ENCODE measurements around the gene LRP1B.

DNA sequence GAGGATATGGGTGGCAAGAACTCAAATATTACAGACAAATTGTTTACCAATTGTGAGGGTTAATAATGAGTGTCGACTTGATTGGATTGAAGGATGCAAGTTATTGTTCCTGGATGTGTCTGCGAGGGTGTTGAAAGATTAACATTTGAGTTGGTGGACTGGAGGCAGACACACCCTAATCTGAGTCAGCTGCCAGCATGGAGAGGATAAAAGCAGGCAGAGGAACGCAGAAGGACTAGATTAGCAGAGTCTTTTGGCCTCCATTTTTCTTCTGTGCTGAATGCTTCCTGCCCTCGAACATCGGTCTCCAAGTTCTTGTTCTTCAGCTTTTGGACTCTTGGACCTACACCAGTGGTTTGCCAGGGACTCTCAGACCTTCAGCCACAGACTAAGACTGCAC is 1503.7 kb downstream of the LRP1B start:
- no peak for TF ChIP-seq TAF1 (IDR thresholded peaks at IDR 0.05; ENCODE audit: borderline replicate concordance, insufficient read depth, low read length)
- TF ChIP-seq SIN3A (IDR thresholded peaks at IDR 0.05; ENCODE audit: borderline replicate concordance, insufficient read depth, low read length), result no peak

Measured in PFSK-1 (cell line).